H9 (cell line): ENCODE data around the gene SLC2A9. TPM values are rescaled to one million over a fixed set of nuclear protein-coding genes. Genes with fewer than 3 reads are reported as not detected.

Experiments
- DNase-seq: peaks from one replicate; pipeline ENCODE4 v3.0.0-alpha.2; 2017
- H2AFZ ChIP-seq: one replicate; pipeline ENCODE4 v1.6.1; 2013; ENCODE audit warnings: mild to moderate bottlenecking, low read length, control low read depth, moderate library complexity
- H2AK5ac ChIP-seq: 2 replicates; pipeline ENCODE4 v1.6.1; 2013; ENCODE audit warnings: low read length, control low read depth, mixed read lengths; ENCODE audit not compliant: insufficient read length
- H2BK120ac ChIP-seq: one replicate; pipeline ENCODE4 v1.6.1; 2013; ENCODE audit warnings: low read depth, mild to moderate bottlenecking, low read length, control low read depth, inconsistent platforms; ENCODE audit not compliant: poor library complexity, severe bottlenecking
- H2BK12ac ChIP-seq: 2 replicates; pipeline ENCODE4 v1.6.1; 2013; ENCODE audit warnings: low read length, control low read depth, mixed read lengths, low read depth; ENCODE audit not compliant: insufficient read length
- H2BK15ac ChIP-seq: 2 replicates; pipeline ENCODE4 v1.6.1; 2013; ENCODE audit warnings: low read depth, low read length, control low read depth
- H2BK20ac ChIP-seq: one replicate; pipeline ENCODE4 v1.6.1; 2013; ENCODE audit warnings: low read depth, mild to moderate bottlenecking, low read length, control low read depth, inconsistent platforms; ENCODE audit not compliant: poor library complexity, severe bottlenecking
- H2BK5ac ChIP-seq: 2 replicates; pipeline ENCODE4 v1.6.1; 2013; ENCODE audit warnings: low read length, control low read depth, mixed read lengths; ENCODE audit not compliant: insufficient read length
- H3K14ac ChIP-seq: 2 replicates; pipeline ENCODE4 v1.6.1; 2013; ENCODE audit warnings: low read length, control low read depth; ENCODE audit not compliant: insufficient read depth
- H3K18ac ChIP-seq: 2 replicates; pipeline ENCODE4 v1.6.1; 2013; ENCODE audit warnings: low read depth, mild to moderate bottlenecking, mixed read lengths, low read length, control low read depth; ENCODE audit not compliant: insufficient read length
- H3K23ac ChIP-seq: 2 replicates; pipeline ENCODE4 v1.6.1; 2013; ENCODE audit warnings: low read length, control low read depth, mixed read lengths, low read depth; ENCODE audit not compliant: insufficient read length
- H3K23me2 ChIP-seq: 2 replicates; pipeline ENCODE4 v1.6.1; 2013; ENCODE audit warnings: low read depth, mild to moderate bottlenecking, mixed read lengths, low read length, control low read depth; ENCODE audit not compliant: insufficient read length, poor library complexity, severe bottlenecking
- H3K27ac ChIP-seq: 2 replicates; pipeline ENCODE4 v1.5.1; 2013; ENCODE audit warnings: low read length, control low read depth, mixed read lengths, low read depth; ENCODE audit not compliant: insufficient read length
- H3K27me3 ChIP-seq: 2 replicates; pipeline ENCODE4 v1.6.1; 2013; ENCODE audit warnings: low read length, control low read depth, inconsistent platforms; ENCODE audit not compliant: insufficient read depth
- H3K4ac ChIP-seq: 2 replicates; pipeline ENCODE4 v1.6.1; 2013; ENCODE audit warnings: low read depth, mild to moderate bottlenecking, control low read depth, inconsistent platforms, low read length, moderate library complexity
- H3K4me1 ChIP-seq: 2 replicates; pipeline ENCODE4 v1.6.1; 2013; ENCODE audit warnings: low read length, control low read depth, inconsistent platforms; ENCODE audit not compliant: insufficient read depth
- H3K4me2 ChIP-seq: 2 replicates; pipeline ENCODE4 v1.6.1; 2013; ENCODE audit warnings: low read length, control low read depth, mixed read lengths; ENCODE audit not compliant: insufficient read length, insufficient read depth
- H3K56ac ChIP-seq: 2 replicates; pipeline ENCODE4 v1.6.1; 2013; ENCODE audit warnings: low read depth, mild to moderate bottlenecking, mixed read lengths, low read length, control low read depth; ENCODE audit not compliant: insufficient read length
- H3K79me1 ChIP-seq: 2 replicates; pipeline ENCODE4 v1.6.1; 2013; ENCODE audit warnings: low read depth, mild to moderate bottlenecking, moderate library complexity, low read length, control low read depth, inconsistent platforms; ENCODE audit not compliant: insufficient read depth, poor library complexity, severe bottlenecking
- H3K79me2 ChIP-seq: 2 replicates; pipeline ENCODE4 v1.6.1; 2013; ENCODE audit warnings: low read length, control low read depth, inconsistent platforms; ENCODE audit not compliant: insufficient read depth
- H3K9ac ChIP-seq: 2 replicates; pipeline ENCODE4 v1.6.1; 2013; ENCODE audit warnings: low read length, control low read depth, mixed read lengths; ENCODE audit not compliant: insufficient read length; ENCODE audit errors: extremely low read depth
- H3K9me3 ChIP-seq: one replicate; pipeline ENCODE4 v1.6.1; 2013; ENCODE audit warnings: low read depth, low read length, inconsistent platforms; ENCODE audit not compliant: control insufficient read depth
- H3T11ph ChIP-seq: one replicate; pipeline ENCODE4 v1.6.1; 2013; ENCODE audit warnings: mild to moderate bottlenecking, low read length, control low read depth, inconsistent platforms
- H4K20me1 ChIP-seq: one replicate; pipeline ENCODE4 v1.6.1; 2013; ENCODE audit not compliant: control insufficient read depth, insufficient read length, insufficient read depth
- H4K5ac ChIP-seq: 2 replicates; pipeline ENCODE4 v1.6.1; 2013; ENCODE audit warnings: low read depth, mild to moderate bottlenecking, mixed read lengths, low read length, control low read depth; ENCODE audit not compliant: insufficient read length
- H4K8ac ChIP-seq: replicated peaks from 2 replicates; pipeline ENCODE4 v1.6.1; 2013; ENCODE audit warnings: low read length, control low read depth, mixed read lengths, low read depth; ENCODE audit not compliant: insufficient read length
- H4K91ac ChIP-seq: 2 replicates; pipeline ENCODE4 v1.6.1; 2013; ENCODE audit warnings: low read depth, mild to moderate bottlenecking, moderate library complexity, mixed read lengths, low read length, control low read depth; ENCODE audit not compliant: insufficient read length
- H3K27ac Mint-ChIP-seq, 3 experiments: 2 replicates in 2 of 3; 3 replicates in 1 of 3; pipeline ENCODE4 v1.8.0; 2020 to 2021; ENCODE audit warnings: mixed read lengths in 3 of 3, mild to moderate bottlenecking in 1 of 3, moderate library complexity in 1 of 3
- H3K27me3 Mint-ChIP-seq: 2 replicates; pipeline ENCODE4 v1.8.0; 2021; ENCODE audit warnings: low read depth, mild to moderate bottlenecking, moderate library complexity, mixed read lengths
- H3K36me3 Mint-ChIP-seq, 3 experiments: 2 replicates in 2 of 3; 3 replicates in 1 of 3; pipeline ENCODE4 v1.8.0; 2020 to 2021; ENCODE audit warnings: low read depth in 3 of 3, mixed read lengths in 3 of 3; ENCODE audit not compliant: insufficient read depth in 1 of 3
- H3K4me1 Mint-ChIP-seq, 2 experiments: 2 replicates each; pipeline ENCODE4 v1.8.0; 2020; ENCODE audit warnings: mixed read lengths in 2 of 2
- H3K4me3 Mint-ChIP-seq, 2 experiments: 2 replicates in 1 of 2; 3 replicates in 1 of 2; pipeline ENCODE4 v1.8.0; 2020 to 2021; ENCODE audit warnings: mild to moderate bottlenecking in 2 of 2, mixed read lengths in 2 of 2, moderate library complexity in 1 of 2
- H3K9me3 Mint-ChIP-seq, 2 experiments: 2 replicates in 1 of 2; 3 replicates in 1 of 2; pipeline ENCODE4 v1.8.0; 2020; ENCODE audit warnings: mild to moderate bottlenecking in 2 of 2, mixed read lengths in 2 of 2, moderate library complexity in 1 of 2
- WGBS: extraction: QIAGEN DNeasy Blood & Tissue Kit; methylation state at CpG from one replicate; pipeline ENCODE4 v1.1.7; 2013; ENCODE audit warnings: missing lambda C conversion rate, low lambda C conversion rate, mixed read lengths; ENCODE audit not compliant: insufficient read length; ENCODE audit errors: extremely low coverage; 5-methylcytosine and 5-hydroxymethylcytosine counted together
- total RNA-seq: library from RNA; stranded (reverse); gene quantifications from 2 replicates; pipeline ENCODE4 v1.2.1, GENCODE V29; 2021
- TF ChIP-seq, protein P1 (sequence below): fragments of 200-600 bp; sonication (generic); conservative IDR thresholded peaks from 3 replicates; pipeline ENCODE4 v1.8.0; 2021; ENCODE audit warnings: antibody characterized with exemption, mild to moderate bottlenecking

The SLC2A9 gene
- total RNA-seq, 1 experiment from 2014 or later, result 0.79 TPM

DNA sequence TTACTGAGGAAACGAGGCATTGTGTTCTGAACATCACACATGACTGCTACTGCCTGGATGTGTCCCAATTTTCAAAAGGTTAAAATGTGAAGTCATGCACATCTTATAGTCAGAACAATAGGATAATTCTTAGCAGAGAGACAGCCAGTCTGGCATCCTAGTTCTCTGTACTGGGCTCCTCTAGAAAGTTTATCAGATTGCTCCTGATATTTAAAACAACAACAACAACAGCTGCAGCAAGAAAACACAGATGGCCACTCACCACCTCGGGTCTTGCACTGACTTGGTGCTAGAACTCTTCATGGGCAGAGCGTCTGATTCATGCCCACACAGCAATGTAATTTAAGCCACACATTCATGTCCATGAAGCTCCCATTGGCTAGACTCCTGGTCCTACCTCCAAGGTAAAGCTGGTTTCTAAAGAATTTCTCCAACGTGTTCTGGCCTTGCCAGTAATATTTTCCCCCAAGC lies 33.3 kb upstream of the SLC2A9 start:
- Histone ChIP-seq H2BK12ac (no peak overlapping the region), H3K23me2 (no peaks in the 10 kb centered on the region)
- no CpG with 5 or more reads among the region's 4 CpGs for WGBS

More for the DNA sequence above, 33.3 kb upstream of the SLC2A9 start:
- H3K18ac ChIP-seq, result no peak overlapping the region
- H4K20me1 ChIP-seq, result no peaks in the 10 kb centered on the region
- Mint-ChIP-seq H3K4me3 (no peak overlapping the region), H3K27me3 (peaks cover 4% of the 10 kb centered on the region), H3K4me1 (peaks cover 21 to 24% of the 10 kb centered on the region in 2 experiments), H3K36me3 (peaks cover 0 to 1% (median 0%) of the 10 kb centered on the region in 3 experiments; a peak in 1 of 7 replicates), H3K9me3 (peaks cover 0 to 3% of the 10 kb centered on the region in 2 experiments; a peak in 3 of 5 replicates), H3K27ac (no peak overlapping the region)
- no peak overlapping the region for H2AK5ac ChIP-seq
- no peak overlapping the region for H4K8ac ChIP-seq
- H2BK20ac ChIP-seq, result no peak overlapping the region
- no peaks in the 10 kb centered on the region for H3K27me3 ChIP-seq
- H3K4ac ChIP-seq, result no peak overlapping the region
- H3K9ac ChIP-seq, result no peak overlapping the region
- TF ChIP-seq, protein P1, sequence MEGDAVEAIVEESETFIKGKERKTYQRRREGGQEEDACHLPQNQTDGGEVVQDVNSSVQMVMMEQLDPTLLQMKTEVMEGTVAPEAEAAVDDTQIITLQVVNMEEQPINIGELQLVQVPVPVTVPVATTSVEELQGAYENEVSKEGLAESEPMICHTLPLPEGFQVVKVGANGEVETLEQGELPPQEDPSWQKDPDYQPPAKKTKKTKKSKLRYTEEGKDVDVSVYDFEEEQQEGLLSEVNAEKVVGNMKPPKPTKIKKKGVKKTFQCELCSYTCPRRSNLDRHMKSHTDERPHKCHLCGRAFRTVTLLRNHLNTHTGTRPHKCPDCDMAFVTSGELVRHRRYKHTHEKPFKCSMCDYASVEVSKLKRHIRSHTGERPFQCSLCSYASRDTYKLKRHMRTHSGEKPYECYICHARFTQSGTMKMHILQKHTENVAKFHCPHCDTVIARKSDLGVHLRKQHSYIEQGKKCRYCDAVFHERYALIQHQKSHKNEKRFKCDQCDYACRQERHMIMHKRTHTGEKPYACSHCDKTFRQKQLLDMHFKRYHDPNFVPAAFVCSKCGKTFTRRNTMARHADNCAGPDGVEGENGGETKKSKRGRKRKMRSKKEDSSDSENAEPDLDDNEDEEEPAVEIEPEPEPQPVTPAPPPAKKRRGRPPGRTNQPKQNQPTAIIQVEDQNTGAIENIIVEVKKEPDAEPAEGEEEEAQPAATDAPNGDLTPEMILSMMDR, result no peak
- no peak overlapping the region for H3K27ac ChIP-seq
- H3T11ph ChIP-seq, result no peak overlapping the region
- DNase-seq, result no peak
- no peak overlapping the region for H2BK15ac ChIP-seq
- no peaks in the 10 kb centered on the region for H3K79me2 ChIP-seq
- no peaks in the 10 kb centered on the region for H3K9me3 ChIP-seq
- no peak overlapping the region for H3K4me2 ChIP-seq
- H4K91ac ChIP-seq, result no peak overlapping the region
- no peak overlapping the region for H3K23ac ChIP-seq
- no peak overlapping the region for H3K14ac ChIP-seq
- H3K56ac ChIP-seq, result no peak overlapping the region
- no peaks in the 10 kb centered on the region for H3K79me1 ChIP-seq
- H2BK120ac ChIP-seq, result no peak overlapping the region
- H2AFZ ChIP-seq, result no peak overlapping the region
- no peak overlapping the region for H2BK5ac ChIP-seq
- no peak overlapping the region for H4K5ac ChIP-seq
- peaks cover 2% of the 10 kb centered on the region; the same call in 1 of the 2 replicates for H3K4me1 ChIP-seq
